ENCODE results near the gene TUBA1B.
A peak's percentile ranks its signal among the peaks of the same experiment; 100 is the strongest.
"Not testable (repeated sequence)": the region's sequence is repeated elsewhere in the genome, so short reads cannot be mapped to it uniquely, and the experiment has no call there.

The TUBA1B gene
- 145 to 1,550 (median 165) reads per million in 3 experiments for total RNA-seq

DNA sequence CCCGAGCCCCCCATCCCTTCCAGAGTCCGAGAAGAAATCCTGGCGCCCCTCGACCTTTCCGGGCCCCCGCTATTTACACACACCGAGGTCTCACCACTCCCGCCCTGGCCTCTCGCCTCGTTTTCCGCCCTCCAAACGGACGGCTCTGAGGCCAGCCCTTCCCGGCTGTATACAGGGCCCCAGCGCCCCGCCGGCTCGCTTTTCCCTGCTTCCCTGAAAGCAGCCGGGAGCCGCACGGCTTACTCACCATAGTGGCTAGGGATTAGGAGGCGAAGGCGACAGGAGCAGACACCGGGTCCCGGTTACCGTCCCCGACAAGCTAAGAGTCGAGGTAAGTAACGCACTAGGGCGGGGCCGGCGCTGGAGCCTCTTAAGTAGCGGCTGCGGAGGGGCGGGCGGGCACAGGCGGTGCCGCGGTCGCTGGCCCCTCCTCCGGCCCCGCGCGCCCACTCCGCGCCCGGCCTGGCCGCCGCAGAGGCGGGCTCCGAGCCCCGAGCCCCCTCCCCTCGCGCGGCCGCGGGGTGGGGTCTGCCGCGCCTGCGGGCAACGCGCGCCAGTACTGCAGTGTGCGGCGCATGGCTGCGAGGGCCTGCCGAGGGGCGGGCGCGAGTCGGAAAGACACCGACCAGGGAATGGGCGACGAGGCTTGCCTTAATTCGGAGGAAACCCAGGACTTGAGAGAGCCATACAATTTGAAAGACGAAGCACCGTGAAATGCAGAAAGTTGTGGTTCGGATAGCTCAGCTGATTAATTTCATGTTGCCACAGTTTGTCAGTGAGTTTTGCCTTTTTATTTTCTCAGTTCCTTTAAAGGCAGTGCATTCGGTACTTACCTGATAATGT is at the start of gene TUBA1B:
TSS of gene TUBA1B (minus strand) at position 345 of the 843 bp plus-strand sequence. CDS start at position 250, 95 bp downstream.
- peak; percentile 89 for DNase-seq

- DNase-seq, result no peak
Observed at GRCh38 chr12:49174218-49174617, 43.0 kb upstream of the TUBA1B start.

- DNase-seq, result no peak
Observed at GRCh38 chr12:49170924-49171323, 39.7 kb upstream of the TUBA1B start.

DNA sequence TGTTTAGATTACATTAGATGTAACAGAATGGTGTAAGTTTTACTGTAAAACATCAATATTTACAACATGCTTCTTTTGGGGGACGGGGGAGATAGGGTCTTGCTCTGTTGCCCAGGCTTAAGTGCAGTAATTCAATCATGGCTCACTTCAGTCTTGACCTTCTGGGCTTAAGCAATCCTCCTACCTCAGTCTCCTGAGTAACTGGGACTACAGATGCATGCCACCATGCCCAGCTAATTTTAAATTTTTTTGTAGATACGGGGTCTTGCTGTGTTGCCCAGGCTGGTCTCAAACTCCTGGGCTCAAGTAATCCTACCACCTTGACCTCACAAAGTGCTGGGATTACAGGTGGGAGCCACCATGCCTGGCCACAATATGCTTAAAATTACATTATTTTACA is 33.9 kb upstream of the TUBA1B start:
- no peak for DNase-seq

- DNase-seq, result not testable (repeated sequence)
Observed at GRCh38 chr12:49161901-49162300, 30.7 kb upstream of the TUBA1B start.

- no peak for DNase-seq
Observed at GRCh38 chr12:49161092-49161795, 30.0 kb upstream of the TUBA1B start.

GRCh38 chr12:49160399-49160798 is 29.2 kb upstream of the TUBA1B start:
- DNase-seq, result no peak

DNA sequence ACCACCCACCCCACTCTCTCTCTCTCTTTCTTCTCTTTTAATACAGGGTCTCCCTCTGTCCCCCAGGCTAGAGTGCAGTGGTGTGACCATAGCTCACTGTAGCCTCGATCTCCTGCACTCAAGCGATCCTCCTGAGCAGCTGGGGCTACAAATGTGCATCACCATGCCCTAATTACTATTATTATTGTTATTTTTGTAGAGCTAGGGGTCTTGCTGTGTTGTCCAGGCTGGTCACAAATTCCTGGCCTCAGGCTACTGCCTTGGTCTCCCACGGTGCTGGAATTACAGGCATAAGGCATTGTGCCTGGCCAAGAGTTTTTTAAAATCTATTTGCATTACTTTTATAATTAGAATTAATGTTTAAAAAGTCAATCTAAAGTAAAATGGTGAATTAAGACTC is 23.0 kb upstream of the TUBA1B start:
- DNase-seq, result no peak

DNA sequence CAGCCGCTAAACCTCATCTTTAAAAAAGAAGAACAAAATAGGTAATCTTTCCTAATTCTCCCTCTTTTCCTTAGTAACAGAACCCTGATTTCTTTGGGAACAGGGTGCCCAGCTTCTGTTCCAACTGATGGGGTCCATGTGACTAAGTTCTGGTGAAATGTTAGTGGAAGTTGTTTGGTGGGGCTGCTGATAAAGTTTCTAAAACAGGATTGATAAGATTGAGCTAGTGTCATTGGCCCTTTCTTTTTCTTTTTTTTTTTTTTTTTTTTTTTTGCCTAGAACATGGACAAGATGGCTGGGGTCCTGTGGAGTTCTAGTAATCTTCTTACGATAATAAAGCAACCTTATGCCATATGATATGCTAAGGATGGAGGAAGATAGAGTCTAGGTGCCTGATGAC is 16.2 kb upstream of the TUBA1B start:
- no peak for DNase-seq

GRCh38 chr12:49146406-49146805 is 15.2 kb upstream of the TUBA1B start:
- DNase-seq, result no peak

DNA sequence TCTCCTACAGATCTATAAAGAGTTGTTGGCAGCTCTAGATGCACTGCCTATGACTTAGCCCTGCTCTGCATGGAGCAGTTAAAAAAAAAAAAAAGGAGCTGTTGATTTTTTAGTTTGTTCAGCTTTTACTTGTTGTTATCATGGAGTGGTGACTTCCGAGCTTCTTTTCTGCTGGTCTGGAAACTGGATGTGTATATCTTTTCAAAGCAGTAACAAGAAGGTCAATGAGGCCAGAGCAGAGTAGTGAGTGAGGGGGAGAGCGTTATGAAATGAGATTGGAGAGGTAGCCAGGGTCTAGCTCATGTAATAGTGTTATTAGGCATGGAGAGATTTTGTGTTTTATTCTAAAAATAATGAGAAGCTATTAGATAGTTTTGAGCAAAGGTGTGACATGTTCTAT is 13.2 kb upstream of the TUBA1B start:
- DNase-seq, result no peak

- DNase-seq, result no peak
Observed at GRCh38 chr12:49138999-49139398, 7.8 kb upstream of the TUBA1B start.

- no peak for DNase-seq
Observed at GRCh38 chr12:49138587-49138986, 7.4 kb upstream of the TUBA1B start.

DNA sequence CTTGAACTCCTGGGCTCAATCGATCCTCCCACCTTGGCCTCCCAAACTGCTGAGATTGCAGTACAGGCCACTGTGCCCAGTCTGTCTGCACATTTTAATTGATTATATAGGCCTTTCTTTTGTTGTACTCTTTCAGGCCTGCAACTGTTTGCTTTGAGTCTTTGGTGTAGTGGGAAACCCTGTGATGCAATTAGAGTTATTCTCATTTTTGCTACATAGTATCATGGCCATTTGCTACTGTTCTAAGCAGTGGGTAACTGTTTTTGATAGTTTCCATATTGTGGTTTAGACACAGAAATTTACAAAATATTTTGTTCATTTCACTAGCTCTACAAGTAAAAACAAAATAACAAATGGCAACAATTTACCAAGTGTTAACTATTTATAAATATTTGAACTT is 6.3 kb upstream of the TUBA1B start:
- DNase-seq, result no peak

DNA sequence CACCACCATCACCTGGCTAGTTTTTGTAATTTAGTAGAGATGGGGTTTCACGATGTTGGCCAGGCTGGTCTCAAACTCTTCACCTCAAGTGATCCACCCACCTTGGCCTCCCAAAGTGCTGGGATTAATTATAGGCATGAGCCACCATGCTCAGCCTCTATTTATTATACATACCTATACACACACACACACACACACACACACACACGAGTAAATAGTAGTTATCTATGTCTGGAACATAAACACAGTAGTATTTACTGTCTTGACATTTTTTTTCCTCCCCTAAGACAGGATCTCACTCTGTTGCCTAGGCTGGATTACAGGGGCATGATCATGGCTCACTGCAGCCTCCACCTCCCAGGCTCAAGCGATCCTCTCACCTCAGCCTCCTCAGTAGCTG is 5.8 kb upstream of the TUBA1B start:
- DNase-seq, result not testable (repeated sequence)

DNA sequence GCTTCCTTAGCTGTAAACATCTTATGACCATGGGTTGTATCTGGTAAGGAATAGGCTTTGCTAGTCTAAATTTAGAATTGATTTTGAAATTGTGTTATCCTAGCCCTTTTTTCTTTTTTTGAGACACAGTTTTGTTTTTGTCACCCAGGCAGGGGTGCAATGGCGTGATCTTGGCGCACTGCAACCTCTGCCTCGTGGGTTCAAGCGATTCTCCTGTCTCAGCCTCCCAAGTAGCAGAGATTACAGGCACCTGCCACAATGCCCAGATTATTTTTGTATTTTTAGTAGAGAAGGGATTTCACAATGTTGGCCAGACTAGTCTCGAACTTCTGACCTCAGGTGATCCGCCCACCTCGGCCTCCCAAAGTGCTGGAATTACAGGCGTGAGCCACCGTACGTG is 2.4 kb upstream of the TUBA1B start:
- DNase-seq, result no peak

GRCh38 chr12:49133014-49133413 is 1.8 kb upstream of the TUBA1B start:
- no peak for DNase-seq

DNA sequence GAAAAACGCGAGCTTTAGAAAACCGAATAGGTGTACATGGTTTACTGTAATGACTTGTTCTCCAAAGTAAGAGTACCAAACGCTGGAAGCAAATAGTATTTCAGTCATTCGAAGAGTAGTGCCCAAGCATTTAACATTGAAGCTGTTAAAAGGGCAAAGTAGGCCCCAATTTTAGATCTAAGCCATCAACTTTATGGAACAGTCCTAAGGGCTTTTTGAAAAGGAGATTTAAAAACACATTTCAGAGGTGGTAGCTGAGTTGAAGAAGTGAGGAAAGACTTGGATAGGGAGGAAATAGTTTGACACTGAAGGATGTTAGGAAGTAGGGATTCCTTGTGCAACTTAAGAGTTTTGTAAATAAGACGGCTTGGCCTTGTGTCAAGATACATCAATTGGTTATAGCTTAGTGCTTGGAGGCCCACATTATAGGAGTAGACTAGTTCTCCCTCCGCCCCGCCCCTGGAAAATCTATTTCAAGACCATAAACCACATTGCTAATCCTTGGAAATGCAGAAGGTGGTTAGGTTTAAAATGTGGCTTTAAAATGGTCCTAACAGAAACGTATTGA is 783 bp upstream of the TUBA1B start:
- no peak for DNase-seq

GRCh38 chr12:49130151-49131050 is 794 bp downstream of the TUBA1B start:
- DNase-seq, result peak; percentile 94

GRCh38 chr12:49129332-49130150 is 1.7 kb downstream of the TUBA1B start:
- DNase-seq, result no peak

GRCh38 chr12:49127971-49128370 is 3.2 kb downstream of the TUBA1B start:
- DNase-seq, result not testable (repeated sequence)

Data from central memory CD4-positive, alpha-beta T cell (primary cell).